AG08396 (cell line): ENCODE measurements around the gene FAM89A.
"Not testable (repeated sequence)": the region's sequence is repeated elsewhere in the genome, so short reads cannot be mapped to it uniquely, and the experiment has no call there.

ENCODE experiments used
- DNase-seq: peaks from one replicate; pipeline ENCODE4 v3.0.0; 2012; ENCODE audit warnings: low spot score, mixed read lengths

The FAM89A gene

DNA sequence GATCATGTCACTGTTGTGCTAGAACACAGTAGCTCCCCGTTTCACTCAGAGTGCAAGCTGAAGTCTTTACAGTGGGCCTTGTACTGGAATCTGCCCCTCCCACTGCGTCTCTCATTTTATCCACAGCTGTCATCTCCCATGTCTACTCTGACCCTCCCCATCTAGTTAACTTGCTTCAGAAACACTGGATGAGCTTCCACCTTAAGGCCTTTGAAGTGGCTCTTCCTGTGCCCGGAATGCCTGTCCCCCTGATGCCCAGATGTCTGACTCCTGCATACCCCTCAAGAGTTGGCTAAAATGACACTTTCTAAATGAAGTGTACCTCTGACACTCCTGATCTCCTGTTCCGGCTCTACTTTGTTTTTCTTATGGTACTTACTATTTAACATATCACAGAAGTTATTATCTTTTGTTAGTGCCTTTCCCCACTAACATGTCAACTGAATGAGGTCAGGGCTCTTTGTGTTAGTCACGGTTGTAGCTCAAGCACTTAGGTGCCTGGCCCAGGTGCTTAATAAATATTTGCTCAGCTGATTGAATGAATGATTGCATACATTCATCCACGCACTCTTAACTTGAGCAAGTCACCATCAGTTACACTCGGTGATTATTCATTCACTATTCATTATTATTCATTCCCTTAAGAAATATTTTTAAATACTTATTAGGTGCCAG, 47.8 kb downstream of the FAM89A start:
- no peak for DNase-seq

DNA sequence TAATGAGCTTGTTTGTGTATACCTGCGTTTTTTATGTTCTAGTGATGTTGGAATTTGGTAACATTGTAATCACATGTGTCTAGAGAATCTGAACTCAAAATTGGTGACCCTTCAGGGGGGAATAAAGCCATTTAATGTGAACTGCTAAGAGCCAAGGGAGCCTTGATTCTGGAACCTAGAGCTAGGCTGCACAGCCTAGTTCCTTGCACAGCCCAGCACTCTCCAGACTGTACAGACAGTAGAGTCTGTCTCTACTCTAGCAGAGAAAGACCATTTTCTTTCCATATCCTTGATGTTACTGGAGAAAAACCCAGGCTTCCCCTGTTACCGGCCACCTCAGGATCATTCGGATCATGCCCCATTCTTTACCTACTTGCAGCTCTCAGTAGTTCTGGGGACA, 52.6 kb downstream of the FAM89A start:
- no peak for DNase-seq

DNA sequence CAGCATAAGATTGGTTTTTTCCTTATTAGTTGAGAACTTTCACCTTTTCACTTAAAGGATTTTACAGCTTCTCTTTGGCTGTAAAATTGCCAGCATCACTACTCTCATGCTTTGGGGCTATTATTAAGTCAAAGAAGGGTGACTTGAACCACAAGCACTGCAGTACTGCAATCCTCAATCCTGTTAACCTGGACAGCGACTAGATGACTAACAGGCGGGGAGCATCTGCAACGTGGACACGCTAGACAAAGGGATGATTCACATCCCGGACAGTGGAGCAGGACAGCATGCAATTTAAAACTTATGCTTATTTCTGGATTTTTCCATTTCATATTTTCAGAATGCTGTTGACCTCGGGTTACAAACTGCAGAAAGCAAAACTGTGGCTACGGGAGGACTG, 53.1 kb downstream of the FAM89A start:
- no peak for DNase-seq

DNA sequence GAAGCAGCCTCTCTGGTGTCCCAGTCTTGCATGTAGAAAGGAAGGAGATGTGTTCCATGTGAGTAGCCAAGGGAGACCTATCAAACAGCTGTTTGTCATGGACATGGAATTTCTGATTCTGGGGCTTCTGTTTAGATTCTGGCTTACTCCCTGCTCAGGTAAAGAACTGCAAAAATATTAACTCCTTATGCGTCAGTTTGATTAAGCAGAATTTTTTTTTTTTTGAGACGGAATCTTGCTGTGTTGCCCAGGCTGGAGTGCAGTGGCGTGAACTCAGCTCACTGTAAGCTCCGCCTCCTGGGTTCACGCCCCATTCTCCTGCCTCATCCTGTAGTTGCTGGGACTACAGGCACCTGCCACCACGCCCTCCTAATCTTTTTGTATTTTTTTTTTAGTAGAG, 54.3 kb downstream of the FAM89A start:
- no peak for DNase-seq

DNA sequence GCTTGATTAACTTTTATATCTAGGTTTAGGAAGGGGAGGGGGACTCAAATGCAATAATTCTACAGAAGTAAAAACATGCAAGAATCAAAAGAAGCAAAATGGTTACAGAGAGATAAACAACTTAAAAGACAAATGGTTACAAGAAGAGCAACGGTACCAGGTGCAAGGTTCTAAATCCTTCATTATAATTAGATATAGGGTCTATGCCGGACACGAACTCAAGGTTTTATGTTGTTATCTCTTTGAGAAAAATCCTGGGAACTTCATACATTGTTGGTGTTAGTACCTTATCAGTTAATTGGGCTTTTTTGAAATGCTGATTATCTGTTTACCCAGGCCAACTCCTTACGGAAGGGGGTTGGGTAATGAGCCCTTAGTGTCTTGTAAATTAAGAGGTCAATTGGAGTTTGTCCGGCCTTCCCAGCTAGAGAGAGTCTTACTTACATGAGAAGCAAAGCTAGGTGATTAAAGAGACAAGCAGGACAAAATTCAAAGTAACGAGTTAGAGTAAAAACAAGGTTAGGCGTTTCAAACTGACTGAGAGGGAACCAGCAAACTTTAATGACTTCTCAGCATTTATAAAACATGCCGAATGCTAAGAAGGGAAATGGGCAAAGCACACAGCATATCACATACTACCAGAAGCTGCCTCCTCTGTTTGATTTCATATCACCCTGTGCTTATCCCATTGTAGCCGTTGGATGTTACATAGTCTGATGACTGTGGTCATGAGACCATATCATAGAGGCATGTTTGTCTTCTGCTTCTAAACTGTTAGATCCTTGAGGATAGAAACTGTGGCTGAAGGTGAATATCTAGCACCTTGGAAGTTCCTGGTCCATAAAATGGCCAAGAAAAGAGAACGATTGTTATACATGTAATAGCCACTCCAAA, 55.2 kb downstream of the FAM89A start:
- not testable (repeated sequence) for DNase-seq

DNA sequence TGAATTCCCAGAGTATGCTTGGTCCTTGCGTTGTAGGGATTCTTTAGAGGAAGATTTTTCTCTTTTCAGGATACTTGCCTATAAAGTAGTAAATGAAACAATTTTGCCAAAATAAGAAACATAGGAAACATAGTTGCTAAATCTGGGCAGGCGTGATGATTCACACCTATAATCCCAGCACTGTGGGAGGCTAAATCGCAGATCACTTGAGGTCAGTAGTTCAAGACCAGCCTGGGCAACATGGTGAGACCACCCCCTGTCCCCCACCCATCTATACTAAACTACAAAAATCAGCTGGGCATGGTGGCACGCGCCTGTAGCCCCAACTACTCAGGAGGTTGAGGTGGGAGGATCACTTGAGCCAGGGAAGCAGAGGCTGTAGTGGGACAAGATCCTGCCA, 56.2 kb downstream of the FAM89A start:
- no peak for DNase-seq

DNA sequence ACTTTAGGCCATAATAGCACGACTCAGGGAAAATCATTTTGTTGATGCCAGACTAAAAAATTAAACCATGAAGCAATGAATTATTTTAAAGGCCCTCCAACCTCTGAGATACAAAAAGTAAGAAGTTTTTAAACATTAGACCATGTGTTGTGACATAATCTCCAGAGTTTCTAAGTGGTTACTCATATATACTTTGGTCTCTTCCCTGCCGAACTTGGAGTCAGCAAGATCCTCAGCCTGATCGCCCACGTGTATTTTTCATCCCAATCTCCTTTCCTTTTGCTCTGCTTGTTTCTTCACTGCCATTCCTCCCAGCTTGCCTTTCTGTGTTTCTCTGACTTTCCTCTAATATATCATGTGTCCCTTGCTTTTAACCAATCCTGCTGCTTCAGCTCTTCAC, 57.4 kb downstream of the FAM89A start:
- peak; percentile 20 for DNase-seq

DNA sequence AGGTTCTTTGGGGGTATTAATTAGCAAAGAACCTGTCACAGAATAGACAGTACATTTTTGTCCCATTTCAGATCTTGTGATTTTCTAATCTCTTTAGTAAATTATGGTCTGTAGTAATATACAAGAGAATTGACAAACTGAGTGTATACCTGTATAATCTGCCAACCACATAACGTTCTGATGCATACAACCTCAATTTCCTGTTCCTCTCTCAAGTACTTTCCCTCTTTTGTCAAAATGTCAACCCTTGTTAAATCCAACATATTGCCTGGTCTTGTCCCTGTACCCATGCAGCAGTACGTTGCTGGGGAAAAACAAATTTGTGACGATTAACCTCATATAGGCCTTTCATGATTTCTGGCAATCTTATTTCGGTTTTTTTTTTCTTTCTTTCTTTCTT, 60.1 kb downstream of the FAM89A start:
- DNase-seq = no peak

DNA sequence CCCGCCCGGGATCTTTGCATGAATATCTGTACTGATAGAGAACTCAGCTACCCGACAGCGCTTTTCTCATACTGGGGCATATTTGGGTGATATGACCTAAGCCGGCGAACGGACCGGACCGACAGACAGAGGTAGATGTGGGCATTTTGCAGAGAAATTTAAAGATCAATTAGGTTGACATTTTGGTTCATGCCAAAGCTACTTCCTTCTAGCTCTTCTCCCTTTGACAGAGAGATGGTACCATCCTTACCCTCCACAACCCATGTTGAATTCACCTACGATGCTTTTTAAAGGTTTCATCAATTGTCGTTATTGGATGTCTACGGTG, 60.7 kb downstream of the FAM89A start:
- peak; percentile 12 for DNase-seq

DNA sequence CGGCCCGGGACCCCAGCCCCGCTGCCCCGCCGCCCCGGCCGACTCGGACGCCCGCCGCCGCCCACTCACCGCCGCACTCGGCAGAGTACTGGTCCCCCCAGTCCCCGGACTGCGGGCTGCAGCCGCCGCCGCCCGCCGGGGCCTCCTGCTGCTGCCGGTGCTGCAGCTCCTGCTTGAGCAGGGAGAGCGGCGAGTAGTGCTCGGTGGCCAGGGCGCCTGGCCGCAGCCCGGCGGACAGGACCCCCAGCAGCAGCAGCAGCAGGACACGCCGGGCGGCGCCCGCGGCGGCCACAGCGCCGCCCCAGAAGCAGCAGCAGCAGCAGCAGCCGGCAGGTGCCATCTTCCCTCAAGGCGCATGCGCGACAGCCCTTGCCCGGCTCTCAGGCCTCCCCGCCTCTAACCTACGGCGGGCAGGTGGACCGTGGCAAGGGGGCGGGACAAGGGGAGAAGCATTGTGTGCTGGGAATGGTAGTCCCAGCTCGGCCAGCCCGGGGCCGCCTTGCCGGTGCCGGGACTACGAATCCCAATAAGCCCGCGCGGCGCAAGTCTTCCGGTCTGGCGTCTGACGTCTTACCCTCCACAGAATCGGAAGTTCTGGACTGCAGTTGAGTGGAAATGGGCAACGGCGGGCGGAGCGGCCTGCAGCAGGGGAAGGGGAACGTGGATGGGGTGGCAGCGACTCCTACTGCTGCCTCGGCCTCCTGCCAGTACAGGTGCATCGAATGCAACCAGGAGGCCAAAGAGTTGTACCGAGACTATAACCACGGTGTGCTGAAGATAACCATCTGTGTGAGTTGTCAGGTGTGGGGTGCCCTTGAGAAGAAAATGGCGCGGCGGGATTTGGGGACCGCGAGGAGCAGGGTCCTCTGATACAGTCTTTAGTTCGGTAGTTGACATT, 61.3 kb downstream of the FAM89A start, which contains the start of the genes ARV1 and TTC13:
Gene ARV1, plus strand, starts transcription at position 604 of the 898 bp plus-strand sequence. Its CDS starts 12 bp downstream, at position 616.
Gene TTC13, minus strand, starts transcription at position 371 of the 898 bp plus-strand sequence. Its CDS starts 31 bp downstream, at position 340.
- peak; percentile 99 for DNase-seq

DNA sequence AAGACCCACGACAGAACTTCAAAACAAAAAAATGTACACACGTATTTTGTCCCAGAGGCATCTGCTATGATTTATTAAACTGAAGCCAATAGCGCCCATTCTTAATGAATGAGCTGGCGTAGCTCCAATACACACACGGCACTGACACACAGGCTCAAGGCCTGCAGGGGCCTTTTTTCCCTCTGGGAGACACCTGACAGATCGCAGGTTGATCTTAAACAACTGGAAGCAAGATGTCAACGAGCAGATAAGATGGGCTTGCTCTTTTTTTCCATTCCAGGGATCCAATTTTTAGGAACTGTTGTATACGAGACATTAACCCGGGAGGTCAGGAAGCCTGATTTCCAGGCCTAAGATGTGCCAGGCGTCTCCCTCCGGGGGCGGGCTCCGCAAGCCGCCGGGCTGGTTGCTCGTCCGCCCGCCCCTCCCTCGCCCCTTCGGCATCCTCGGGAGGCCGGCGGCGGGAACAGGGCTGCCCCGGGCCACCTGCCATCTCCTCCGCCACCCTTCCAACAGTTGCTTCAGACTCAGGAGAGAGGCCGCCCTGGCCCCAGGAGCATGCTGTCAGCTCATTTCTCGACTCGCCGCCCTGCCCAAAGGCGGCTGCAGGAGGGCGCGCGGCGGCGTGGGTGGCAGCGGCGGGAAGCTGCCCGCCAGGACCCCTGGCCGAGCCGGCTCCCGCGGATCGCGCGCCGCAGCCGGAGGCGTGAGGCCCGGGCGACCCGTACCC, 62.1 kb downstream of the FAM89A start:
- DNase-seq = peak; percentile 35

DNA sequence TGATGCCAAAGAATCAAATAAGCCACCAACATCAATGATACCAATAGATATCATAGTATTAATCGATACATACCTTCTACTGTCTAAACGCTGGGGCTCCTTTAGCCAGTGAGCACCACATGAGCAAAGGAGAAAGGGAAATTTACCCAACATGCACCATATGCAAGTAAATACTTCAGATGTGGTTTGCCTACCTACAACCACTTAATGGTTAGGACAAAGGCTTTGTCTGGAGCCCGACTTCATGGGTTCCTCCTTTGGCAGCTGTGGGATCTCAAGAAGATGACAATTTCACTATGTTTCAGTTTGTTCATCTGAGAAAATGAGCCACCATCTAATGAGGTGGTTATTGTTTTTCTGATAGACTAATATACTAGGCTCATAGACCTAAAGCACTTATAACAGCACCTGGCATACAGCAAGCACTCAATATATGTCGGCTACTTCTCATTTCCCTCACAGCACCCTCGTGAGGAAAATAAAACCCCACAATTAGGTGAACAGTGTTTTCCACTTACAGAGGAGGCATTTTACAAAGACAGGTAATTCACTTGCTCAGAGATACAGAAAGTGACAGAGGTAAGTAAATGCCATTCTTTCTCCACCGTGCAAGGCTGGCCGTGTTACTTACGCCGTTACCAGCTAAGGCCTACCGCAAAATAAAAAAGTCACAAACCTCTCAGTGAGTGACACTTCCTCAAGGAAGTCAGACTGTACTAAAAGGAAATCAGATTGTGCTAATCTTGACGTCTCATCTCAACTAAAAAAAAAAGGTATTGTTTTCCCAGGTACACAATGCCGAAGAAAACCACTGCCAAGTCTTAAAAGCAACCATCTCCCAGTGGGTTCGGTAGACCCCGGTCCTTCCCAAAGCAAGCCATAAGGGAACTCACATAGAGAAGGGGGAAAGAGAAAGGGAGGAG, 63.0 kb downstream of the FAM89A start:
- DNase-seq = no peak

DNA sequence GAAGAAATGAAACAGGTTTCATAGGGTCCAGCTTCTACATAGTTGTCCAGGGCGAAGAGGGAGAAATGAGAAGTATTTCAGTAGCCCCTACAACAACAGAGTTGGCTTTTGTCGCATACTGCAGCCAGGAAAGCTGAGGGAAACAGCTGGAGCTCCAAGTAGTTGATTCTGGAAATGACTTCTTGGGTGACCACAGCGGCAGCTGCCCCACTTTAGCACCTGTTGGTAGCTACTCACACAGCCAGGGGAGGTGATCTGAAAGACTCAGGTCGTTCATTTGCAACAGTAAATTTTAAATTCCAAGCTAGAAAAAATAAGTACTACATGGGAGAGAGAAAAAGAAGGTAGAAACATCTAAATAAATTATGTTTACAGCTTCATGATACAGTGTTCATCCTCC, 63.7 kb downstream of the FAM89A start:
- no peak for DNase-seq

DNA sequence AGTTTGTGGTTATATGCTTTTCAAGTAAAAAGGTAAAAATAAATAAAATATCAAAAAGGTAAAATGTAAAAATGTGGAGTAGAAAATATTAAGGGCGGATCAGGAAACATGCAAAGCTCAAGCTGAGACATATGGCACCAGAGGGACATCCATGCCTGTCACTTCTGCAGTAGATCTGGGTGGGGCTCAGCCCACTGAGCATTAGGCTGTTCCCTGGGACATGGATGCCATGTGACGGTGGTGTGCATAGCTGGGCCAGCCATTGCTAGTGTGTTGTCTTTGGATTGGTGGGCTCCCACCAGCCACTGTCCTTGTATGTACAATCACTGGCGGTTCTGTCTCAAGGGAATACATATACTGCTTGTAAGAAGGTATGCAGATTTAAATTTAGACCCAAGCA, 64.4 kb downstream of the FAM89A start:
- no peak for DNase-seq

DNA sequence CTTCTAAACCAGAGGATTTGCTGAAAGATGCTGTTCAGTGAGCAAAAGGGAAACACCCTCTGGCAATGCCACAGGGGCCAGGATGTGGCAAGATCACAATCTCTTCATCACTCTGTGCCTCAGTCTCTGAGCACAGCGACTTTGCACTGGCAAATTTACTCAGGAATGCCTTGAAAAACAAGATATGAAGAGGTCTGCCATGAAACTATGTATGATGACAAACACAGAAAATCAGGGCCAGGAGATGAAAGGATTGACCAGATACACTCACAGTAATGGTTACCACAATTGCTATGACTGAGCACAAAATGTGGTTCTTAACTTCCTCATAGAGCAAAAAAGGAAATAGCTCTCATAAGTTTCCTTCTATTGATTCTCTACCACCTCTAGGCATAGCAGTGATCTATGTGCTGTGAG, 67.2 kb downstream of the FAM89A start:
- DNase-seq = no peak

DNA sequence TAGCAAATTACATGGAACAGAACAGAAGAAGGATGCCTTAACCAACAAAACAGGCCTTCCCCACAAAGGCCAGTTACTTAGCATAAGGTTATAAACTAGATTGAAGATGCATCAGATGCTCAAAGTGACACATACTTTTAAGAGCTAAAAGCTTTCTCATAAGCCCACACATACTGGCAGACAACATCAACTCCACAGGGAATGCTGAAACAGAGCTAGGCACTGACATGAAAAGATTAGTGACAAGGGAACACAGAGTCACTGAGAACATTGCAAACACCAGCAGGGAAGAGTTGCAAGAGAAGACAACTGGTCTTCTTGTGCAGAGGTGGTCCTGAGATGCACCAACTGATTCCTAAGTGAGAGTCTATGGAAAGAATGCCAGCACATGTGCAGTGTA, 68.3 kb downstream of the FAM89A start:
- no peak for DNase-seq

DNA sequence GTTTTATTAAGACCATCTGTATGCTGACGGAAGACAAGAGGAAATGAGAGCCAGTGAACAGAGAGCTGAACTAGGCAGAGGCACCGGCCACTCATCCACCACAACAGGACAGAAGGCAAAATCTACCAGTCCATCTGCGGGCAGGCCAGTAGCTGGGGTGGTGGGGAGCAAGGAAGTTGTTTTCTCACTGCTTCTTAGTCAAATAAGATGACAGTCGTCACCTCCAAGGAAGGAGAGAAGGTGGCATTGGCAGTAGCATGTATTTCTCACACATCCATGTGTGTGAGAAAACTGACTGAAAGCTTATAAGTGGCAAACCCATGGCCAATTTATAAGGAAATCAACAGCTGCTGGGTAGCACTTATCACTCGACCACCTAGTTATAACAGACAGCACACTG, 69.6 kb downstream of the FAM89A start:
- no peak for DNase-seq
